IMR-90 (cell line): ENCODE measurements around the gene SLX4IP. TPM values are rescaled to one million over a fixed set of nuclear protein-coding genes. Genes with fewer than 3 reads are reported as not detected.

Experiments
- ATAC-seq: fragments of 200-7000 bp; cut with Tn5 transposase; 2 replicates; pipeline ENCODE4 v1.9.1; 2020; ENCODE audit warnings: low read depth, mild to moderate bottlenecking, moderate library complexity
- BruUV-seq: library from RNA; stranded (reverse); fragments of 400-500 nt; replicated peaks from 2 replicates; lab custom pipeline; 2021; lab: Mats Ljungman, UMichigan
- CTCF ChIA-PET: fragments of 300-600 bp; formaldehyde crosslinking; extraction: SDS; loops from one replicate; lab custom pipeline; 2021; ENCODE audit warnings: antibody characterized with exemption; lab: Yijun Ruan, JAX
- POLR2A ChIA-PET: fragments of 300-600 bp; sonication (Branson Sonifier 250); formaldehyde crosslinking; loops from one replicate; lab custom pipeline; 2022; ENCODE audit warnings: antibody characterized with exemption; ENCODE audit not compliant: unreplicated experiment; lab: Charles Lee
- DNase-seq: peaks from one replicate; pipeline ENCODE4 v3.0.0; 2013
- H2AFZ ChIP-seq: replicated peaks from 2 replicates; pipeline ENCODE3; 2013; ENCODE audit warnings: low read length, mild to moderate bottlenecking; ENCODE audit not compliant: poor library complexity
- H2AK5ac ChIP-seq: 2 replicates; pipeline ENCODE4 v1.6.1; 2013; ENCODE audit warnings: low read depth, low read length, inconsistent platforms
- H2AK9ac ChIP-seq: replicated peaks from 2 replicates; pipeline ENCODE3; 2013; ENCODE audit warnings: mild to moderate bottlenecking, low read depth, low read length, moderate library complexity; ENCODE audit not compliant: poor library complexity
- H2BK120ac ChIP-seq: 2 replicates; pipeline ENCODE4 v1.6.1; 2013; ENCODE audit warnings: low read depth, low read length, inconsistent platforms
- H2BK15ac ChIP-seq: 3 replicates; pipeline ENCODE4 v1.6.1; 2013; ENCODE audit warnings: low read depth, low read length, inconsistent platforms
- H2BK20ac ChIP-seq: 2 replicates; pipeline ENCODE4 v1.6.1; 2013; ENCODE audit warnings: low read depth, mild to moderate bottlenecking, inconsistent platforms, low read length, moderate library complexity
- H2BK5ac ChIP-seq: 2 replicates; pipeline ENCODE4 v1.6.1; 2013; ENCODE audit warnings: mild to moderate bottlenecking, low read depth, low read length, inconsistent platforms; ENCODE audit not compliant: poor library complexity, severe bottlenecking
- H3K14ac ChIP-seq: replicated peaks from 2 replicates; pipeline ENCODE4 v1.6.1; 2013; ENCODE audit warnings: low read depth, low read length, inconsistent platforms
- H3K18ac ChIP-seq: 2 replicates; pipeline ENCODE4 v1.6.1; 2013; ENCODE audit warnings: low read depth, low read length, control low read depth
- H3K23ac ChIP-seq: 2 replicates; pipeline ENCODE4 v1.6.1; 2013; ENCODE audit warnings: low read depth, low read length, inconsistent platforms
- H3K27ac ChIP-seq: 2 replicates; pipeline ENCODE4 v1.5.1; 2013; ENCODE audit warnings: mild to moderate bottlenecking, control low read depth, low read length; ENCODE audit not compliant: insufficient read depth
- H3K27me3 ChIP-seq: 2 replicates; pipeline ENCODE4 v1.6.1; 2013; ENCODE audit warnings: low read length; ENCODE audit not compliant: control insufficient read depth, insufficient read depth
- H3K36me3 ChIP-seq: 2 replicates; pipeline ENCODE4 v1.6.1; 2013; ENCODE audit warnings: low read length, mixed read lengths; ENCODE audit not compliant: control insufficient read depth, insufficient read depth
- H3K4ac ChIP-seq: 2 replicates; pipeline ENCODE4 v1.6.1; 2013; ENCODE audit warnings: low read depth, low read length, inconsistent platforms
- H3K4me1 ChIP-seq: 2 replicates; pipeline ENCODE4 v1.6.1; 2013; ENCODE audit warnings: low read length, mixed read lengths; ENCODE audit not compliant: control insufficient read depth, insufficient read depth
- H3K4me2 ChIP-seq: 2 replicates; pipeline ENCODE4 v1.6.1; 2013; ENCODE audit warnings: low read depth, mild to moderate bottlenecking, control low read depth, low read length, moderate library complexity
- H3K4me3 ChIP-seq: 2 replicates; pipeline ENCODE4 v1.5.1; 2013; ENCODE audit warnings: low read depth, mild to moderate bottlenecking, control low read depth, low read length, moderate library complexity; ENCODE audit not compliant: insufficient read depth
- H3K56ac ChIP-seq: 2 replicates; pipeline ENCODE4 v1.6.1; 2013; ENCODE audit warnings: low read length, inconsistent platforms; ENCODE audit not compliant: insufficient read depth; ENCODE audit errors: extremely low read depth
- H3K79me1 ChIP-seq, 2 experiments: 2 replicates each; pipeline ENCODE4 v1.6.1; 2013; ENCODE audit warnings: low read length in 2 of 2, inconsistent platforms in 1 of 2, low read depth in 1 of 2
- H3K9ac ChIP-seq: 2 replicates; pipeline ENCODE4 v1.6.1; 2013; ENCODE audit warnings: low read depth, low read length, control low read depth
- H3K9me1 ChIP-seq: 2 replicates; pipeline ENCODE4 v1.6.1; 2013; ENCODE audit warnings: low read length, inconsistent platforms; ENCODE audit not compliant: insufficient read depth
- H3K9me3 ChIP-seq: 2 replicates; pipeline ENCODE4 v1.6.1; 2013; ENCODE audit warnings: low read length; ENCODE audit not compliant: control insufficient read depth, insufficient read depth
- H4K20me1 ChIP-seq: 2 replicates; pipeline ENCODE4 v1.6.1; 2013; ENCODE audit warnings: low read length, inconsistent platforms; ENCODE audit not compliant: insufficient read depth
- H4K5ac ChIP-seq: 2 replicates; pipeline ENCODE4 v1.6.1; 2013; ENCODE audit warnings: mild to moderate bottlenecking, low read depth, low read length, control low read depth
- H4K8ac ChIP-seq, 2 experiments: 2 replicates each; pipeline ENCODE4 v1.6.1; 2013; ENCODE audit warnings: low read depth in 2 of 2, low read length in 2 of 2, control low read depth in 1 of 2, inconsistent platforms in 1 of 2
- H4K91ac ChIP-seq: 2 replicates; pipeline ENCODE4 v1.6.1; 2013; ENCODE audit warnings: low read depth, low read length, inconsistent platforms; ENCODE audit not compliant: insufficient read depth
- BHLHE40 ChIP-seq: fragments of 150-350 bp; IDR thresholded peaks from 2 replicates; pipeline ENCODE4 v1.6.1; 2016; ENCODE audit warnings: mild to moderate bottlenecking, low read depth, low read length
- CHD1 ChIP-seq: IDR thresholded peaks from 2 replicates; pipeline ENCODE4 v1.6.1; 2012; ENCODE audit warnings: low read depth, low read length, improper control_type of control experiment
- MAFK ChIP-seq: IDR thresholded peaks from 2 replicates; pipeline ENCODE4 v1.6.1; 2012; ENCODE audit warnings: low read depth, low read length, improper control_type of control experiment
- MAZ ChIP-seq: IDR thresholded peaks from 2 replicates; pipeline ENCODE4 v1.6.1; 2012; ENCODE audit warnings: low read depth, mild to moderate bottlenecking, low read length, improper control_type of control experiment, moderate library complexity, borderline replicate concordance
- MXI1 ChIP-seq: IDR thresholded peaks from 2 replicates; pipeline ENCODE4 v1.6.1; 2012; ENCODE audit warnings: low read depth, mild to moderate bottlenecking, low read length, moderate library complexity, borderline replicate concordance
- POLR2A ChIP-seq: IDR thresholded peaks from 2 replicates; pipeline ENCODE4 v1.6.1; 2012; ENCODE audit warnings: mild to moderate bottlenecking, low read depth, low read length
- RFX5 ChIP-seq: IDR thresholded peaks from 2 replicates; pipeline ENCODE4 v1.8.0; 2012; ENCODE audit warnings: low read depth, mild to moderate bottlenecking, low read length, moderate library complexity
- WGBS, 2 experiments: methylation state at CpG; one replicate each; pipeline versions ENCODE4 v1.1.5 to v1.1.7; 2013; ENCODE audit warnings: missing lambda C conversion rate in 2 of 2; ENCODE audit not compliant: insufficient read length in 1 of 2; ENCODE audit errors: extremely low coverage in 2 of 2; 5-methylcytosine and 5-hydroxymethylcytosine counted together
- dilution Hi-C: fragments of 300-500 bp; cut with HindIII; formaldehyde crosslinking; loops from one replicate; pipeline ENCODE4 v1.14.3; 2018; ENCODE audit warnings: low sequenced_read_pairs; ENCODE audit not compliant: unreplicated experiment
- in situ Hi-C: fragments of 300-500 bp; cut with MboI; formaldehyde crosslinking; loops from 3 replicates; pipeline ENCODE4 v1.14.3; 2019; ENCODE audit warnings: low sequenced_read_pairs, inconsistent platforms, mixed read lengths
- intact Hi-C: fragments of 100-400 bp; cut with micrococcal nuclease; formaldehyde crosslinking; loops from 2 replicates; pipeline ENCODE4 v1.10.0; 2022
- polyA plus RNA-seq, 3 experiments: library from polyadenylated mRNA; depleted of rRNA; stranded (reverse); fragments of >200 nt; gene quantifications; 2 replicates each; pipeline ENCODE4 v1.2.3, GENCODE V29; 2012; ENCODE audit warnings: low replicate concordance in 1 of 3
- total RNA-seq: library from RNA; depleted of rRNA; stranded (reverse); fragments of >200 nt; gene quantifications from 2 replicates; pipeline ENCODE4 v1.2.3, GENCODE V29; 2012
- TF ChIP-seq, protein P1 (sequence below): fragments of 150-350 bp; IDR thresholded peaks from 2 replicates; pipeline ENCODE4 v1.6.1; 2017; ENCODE audit warnings: mild to moderate bottlenecking, antibody characterized with exemption, low read length, low read depth

Gene SLX4IP
- total and polyA plus RNA-seq, 2 of the 4 experiments (the other 2 are of a cell fraction), result 1.3 to 5.9 TPM

GRCh38 chr20:10543480-10543879 lies 108.4 kb downstream of the SLX4IP start:
- H4K91ac ChIP-seq, result no peak overlapping the region
- no peak overlapping the region for H3K9ac ChIP-seq
- ATAC-seq (no peak), DNase-seq (no peak)
- no peak overlapping the region for H3K4me3 ChIP-seq
- peaks cover 5 to 12% of the 10 kb centered on the region in 2 experiments; a peak in 3 of 4 replicates for H3K79me1 ChIP-seq
- no peak overlapping the region for H2BK120ac ChIP-seq
- no peak overlapping the region for H2AK9ac ChIP-seq
- ChIA-PET POLR2A (no interaction called here), CTCF (interaction anchor here (1.0 kb wide), 1 partner anchor 10 kb away, joined by 3 read pairs; no protein-coding TSS in a partner anchor)
- H3K9me3 ChIP-seq, result no peaks in the 10 kb centered on the region
- dilution Hi-C loops (no loop called here), in situ Hi-C loops (loop anchor here (25.0 kb wide), 1 partner anchor 556 kb away; no protein-coding TSS in a partner anchor), intact Hi-C loops (no loop called here)
- peaks cover 5% of the 10 kb centered on the region; the same call in 1 of the 2 replicates for H3K9me1 ChIP-seq
- no peak overlapping the region for H2BK15ac ChIP-seq
- TF ChIP-seq MAZ (no peak), POLR2A (no peak), MAFK (no peak), MXI1 (no peak), BHLHE40 (no peak), RFX5 (no peak), CHD1 (no peak)
- TF ChIP-seq, protein P1, sequence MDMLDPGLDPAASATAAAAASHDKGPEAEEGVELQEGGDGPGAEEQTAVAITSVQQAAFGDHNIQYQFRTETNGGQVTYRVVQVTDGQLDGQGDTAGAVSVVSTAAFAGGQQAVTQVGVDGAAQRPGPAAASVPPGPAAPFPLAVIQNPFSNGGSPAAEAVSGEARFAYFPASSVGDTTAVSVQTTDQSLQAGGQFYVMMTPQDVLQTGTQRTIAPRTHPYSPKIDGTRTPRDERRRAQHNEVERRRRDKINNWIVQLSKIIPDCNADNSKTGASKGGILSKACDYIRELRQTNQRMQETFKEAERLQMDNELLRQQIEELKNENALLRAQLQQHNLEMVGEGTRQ, result no peak
- H4K5ac ChIP-seq, result no peak overlapping the region
- H3K27me3 ChIP-seq, result no peaks in the 10 kb centered on the region
- H3K4me1 ChIP-seq, result peaks cover 6% of the 10 kb centered on the region
- no peak overlapping the region for H3K18ac ChIP-seq
- H2BK20ac ChIP-seq, result no peak overlapping the region
- H3K14ac ChIP-seq, result 0 out of 2 replicates have a peak overlapping the region, but pooled peaks have one; percentile 18
- no peaks in the 10 kb centered on the region for H4K20me1 ChIP-seq
- no peak overlapping the region for H2AFZ ChIP-seq
- no peaks in the 10 kb centered on the region for H3K36me3 ChIP-seq
- no peak overlapping the region for H3K23ac ChIP-seq
- H2AK5ac ChIP-seq, result no peak overlapping the region
- no peak overlapping the region for H2BK5ac ChIP-seq
- H3K4ac ChIP-seq, result no peak overlapping the region
- BruUV-seq, result no TSS peak
- 83% methylated on average over 3 of the region's 3 CpGs; no CpG with 5 or more reads in 1 of the 2 experiments for WGBS, 2 experiments
- no peak overlapping the region for H3K4me2 ChIP-seq
- no peak overlapping the region for H3K56ac ChIP-seq
- H4K8ac ChIP-seq, result no peak overlapping the region
- no peak overlapping the region for H3K27ac ChIP-seq
